Measurements from ENCODE around the gene GSE1.

Gene GSE1

DNA sequence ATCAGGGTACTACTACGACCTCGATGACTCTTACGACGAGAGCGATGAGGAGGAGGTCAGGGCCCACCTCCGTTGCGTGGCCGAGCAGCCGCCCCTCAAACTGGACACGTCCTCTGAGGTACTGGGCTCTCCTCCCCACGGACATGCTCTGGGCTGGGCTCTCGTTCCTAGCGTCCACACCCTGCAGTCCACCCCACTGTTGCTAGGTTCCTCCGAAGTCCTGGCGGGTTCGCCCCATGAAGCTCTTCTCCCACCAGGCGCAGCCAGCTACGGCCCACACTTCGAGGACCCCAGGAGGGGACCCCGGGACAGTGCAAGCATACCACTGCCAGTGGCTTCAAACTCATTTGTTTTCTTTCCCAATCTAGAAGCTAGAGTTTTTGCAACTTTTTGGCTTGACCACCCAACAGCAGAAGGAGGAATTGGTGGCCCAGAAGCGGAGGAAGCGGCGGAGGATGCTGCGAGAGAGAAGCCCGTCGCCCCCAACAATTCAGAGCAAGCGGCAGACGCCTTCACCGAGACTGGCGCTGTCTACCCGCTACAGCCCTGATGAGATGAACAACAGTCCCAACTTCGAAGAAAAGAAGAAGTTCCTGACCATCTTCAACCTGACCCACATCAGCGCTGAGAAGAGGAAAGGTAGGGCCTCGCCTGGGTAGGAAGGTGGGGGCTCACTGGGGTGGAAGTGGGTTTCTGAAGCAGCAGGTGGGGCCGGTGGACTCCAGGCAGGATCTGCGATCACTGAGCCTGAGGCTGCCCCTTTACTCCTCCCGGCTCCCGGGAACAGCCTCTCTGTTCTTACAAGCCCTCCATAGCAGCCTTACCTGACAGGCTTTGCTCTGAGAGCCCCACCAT is 50.1 kb downstream of the GSE1 start:
- DNase-seq = no peak

- DNase-seq = no peak
These were observed 50.8 kb downstream of the GSE1 start for GRCh38 chr16:85663891-85664321.

- DNase-seq = no peak
These were observed 51.7 kb downstream of the GSE1 start for GRCh38 chr16:85664580-85665372.

GRCh38 chr16:85665373-85665740 is 52.2 kb downstream of the GSE1 start:
- DNase-seq = no peak

DNA sequence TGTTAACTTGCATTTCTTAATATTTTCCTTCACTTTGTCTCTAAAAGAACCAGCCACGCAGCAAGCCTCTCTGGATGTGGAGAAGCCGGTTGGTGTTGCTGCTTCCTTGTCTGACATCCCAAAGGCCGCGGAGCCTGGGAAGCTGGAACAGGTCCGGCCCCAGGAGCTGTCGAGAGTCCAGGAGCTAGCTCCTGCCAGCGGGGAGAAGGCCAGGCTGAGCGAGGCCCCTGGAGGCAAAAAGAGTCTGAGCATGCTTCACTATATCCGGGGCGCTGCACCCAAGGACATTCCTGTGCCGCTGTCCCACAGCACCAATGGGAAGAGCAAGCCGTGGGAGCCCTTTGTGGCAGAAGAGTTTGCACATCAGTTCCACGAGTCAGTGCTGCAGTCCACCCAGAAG is 52.8 kb downstream of the GSE1 start:
- no peak for DNase-seq

- DNase-seq = no peak
These were observed 54.1 kb downstream of the GSE1 start for GRCh38 chr16:85667261-85667660.

GRCh38 chr16:85667841-85668413 is 54.8 kb downstream of the GSE1 start:
- no peak for DNase-seq

- DNase-seq = no peak
These were observed 55.7 kb downstream of the GSE1 start for GRCh38 chr16:85668676-85669424.

GRCh38 chr16:85670840-85671239 is 57.7 kb downstream of the GSE1 start:
- DNase-seq = no peak

DNA sequence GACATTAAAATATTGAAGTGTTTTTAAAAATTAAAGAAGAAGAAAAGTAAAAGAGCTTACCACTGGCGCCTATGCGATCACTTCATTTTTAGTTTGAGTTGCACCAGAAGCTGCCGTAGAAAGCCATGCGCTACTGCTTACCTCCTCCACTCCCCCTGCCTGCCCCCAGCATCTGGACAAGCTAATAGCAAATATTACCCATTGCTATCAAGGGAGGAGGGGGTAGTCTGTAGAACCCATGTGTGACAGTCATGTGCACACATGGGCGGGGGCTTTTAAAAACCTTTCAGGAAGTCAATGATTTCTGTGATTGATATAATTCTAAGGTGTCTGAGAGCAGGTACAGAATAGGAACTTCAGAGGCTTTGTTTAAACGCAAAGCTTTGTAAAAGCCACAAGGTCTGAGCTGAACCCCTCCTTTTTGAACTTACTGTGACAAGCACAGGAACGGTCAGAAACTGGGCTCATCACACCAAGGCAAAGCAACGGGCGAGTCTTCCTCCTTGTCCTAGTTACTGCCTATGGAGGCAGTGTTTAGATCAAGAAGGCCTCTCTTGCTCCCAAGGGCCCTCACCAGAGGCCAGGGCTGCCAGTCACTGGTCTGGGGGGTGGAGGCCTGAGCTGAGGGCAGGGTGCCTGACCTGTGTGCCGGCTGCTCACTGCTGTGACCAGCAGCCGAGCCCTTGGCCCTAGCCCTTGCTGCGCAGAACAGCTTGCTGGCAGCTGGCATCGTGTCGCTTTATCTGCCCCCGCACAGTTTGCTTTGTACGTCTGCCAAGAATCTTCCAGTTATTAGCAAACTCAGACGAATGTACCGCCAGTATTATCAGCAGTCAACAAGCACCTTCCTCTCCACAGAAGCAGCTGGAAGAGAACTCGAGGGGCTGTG is 60.7 kb downstream of the GSE1 start:
- DNase-seq = no peak

DNA sequence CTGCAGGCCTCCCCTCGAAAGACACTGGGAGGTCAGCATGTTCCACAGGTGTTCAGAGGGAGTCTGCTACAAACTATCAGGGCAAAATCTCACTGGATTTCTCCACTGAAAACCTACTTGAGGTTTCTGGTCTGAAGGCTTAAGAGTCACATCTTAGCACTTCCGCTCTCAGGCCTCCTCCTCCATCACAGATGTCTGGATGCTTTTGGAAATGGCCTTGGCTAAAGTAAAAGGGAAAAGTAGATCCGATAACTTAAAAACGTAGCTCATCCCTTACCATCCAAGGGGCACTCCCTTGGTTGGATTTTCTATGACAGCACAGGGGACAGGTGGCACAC is 61.3 kb downstream of the GSE1 start:
- no peak for DNase-seq

DNA sequence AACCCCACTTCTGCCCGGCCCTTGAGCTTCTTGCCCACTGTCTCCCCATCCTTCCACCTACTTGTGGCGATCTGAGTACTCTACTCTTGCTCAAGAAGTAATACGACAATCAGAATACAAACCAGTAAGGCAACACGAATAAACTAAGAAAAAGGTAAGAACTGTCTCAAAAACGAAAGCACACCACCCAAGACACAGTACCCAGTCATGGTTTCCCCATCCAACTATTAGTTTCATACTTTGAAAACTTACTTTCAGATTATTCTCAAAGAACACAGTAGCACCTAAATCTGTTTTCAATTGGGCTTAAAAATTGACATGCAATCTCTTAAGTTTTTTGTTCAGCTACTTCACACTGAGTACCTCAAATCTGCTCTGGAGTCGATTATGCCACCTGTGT is 61.7 kb downstream of the GSE1 start:
- DNase-seq = no peak

- no peak for DNase-seq
These were observed 62.2 kb downstream of the GSE1 start for GRCh38 chr16:85675251-85675874.

DNA sequence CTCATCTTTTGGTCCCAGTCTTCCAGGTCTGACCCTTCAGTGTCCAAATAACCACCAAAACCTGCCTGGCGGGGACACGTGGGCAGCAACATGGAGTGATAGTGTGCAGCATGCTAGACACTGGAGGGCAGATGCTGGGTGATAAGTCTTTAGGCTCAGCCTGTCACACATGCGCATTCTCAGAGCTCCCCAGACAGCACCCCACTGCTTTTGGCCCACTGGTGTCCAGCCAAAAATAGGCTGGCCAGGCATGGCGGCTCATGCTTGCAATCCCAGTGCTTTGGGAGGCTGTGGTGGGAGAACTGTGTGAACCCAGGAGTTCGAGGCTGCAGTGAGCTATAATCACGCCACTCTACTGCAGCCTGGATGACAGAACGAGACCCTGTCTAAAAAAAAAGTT is 63.3 kb downstream of the GSE1 start:
- no peak for DNase-seq

GRCh38 chr16:85677383-85677967 is 64.4 kb downstream of the GSE1 start:
- DNase-seq = no peak

DNA sequence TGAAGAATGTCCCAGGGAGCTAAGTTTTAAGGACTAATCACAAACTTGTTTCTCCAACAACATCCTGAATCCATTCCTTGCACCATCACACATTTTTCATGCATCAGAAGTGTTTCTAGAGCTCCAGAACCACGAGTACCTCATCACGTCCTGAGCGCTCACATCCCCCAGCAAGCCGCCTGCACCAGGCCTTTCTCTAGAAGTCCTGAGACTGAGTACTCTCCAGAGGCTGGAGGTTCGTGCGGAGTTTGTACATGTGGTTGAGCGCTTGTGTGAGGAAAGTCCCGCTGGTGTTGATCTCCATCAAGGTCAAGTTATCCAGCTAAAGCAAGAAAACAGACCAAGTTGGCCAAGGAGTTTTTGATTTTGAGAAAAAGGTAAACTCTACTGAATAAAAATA is 64.9 kb downstream of the GSE1 start:
- DNase-seq = no peak

DNA sequence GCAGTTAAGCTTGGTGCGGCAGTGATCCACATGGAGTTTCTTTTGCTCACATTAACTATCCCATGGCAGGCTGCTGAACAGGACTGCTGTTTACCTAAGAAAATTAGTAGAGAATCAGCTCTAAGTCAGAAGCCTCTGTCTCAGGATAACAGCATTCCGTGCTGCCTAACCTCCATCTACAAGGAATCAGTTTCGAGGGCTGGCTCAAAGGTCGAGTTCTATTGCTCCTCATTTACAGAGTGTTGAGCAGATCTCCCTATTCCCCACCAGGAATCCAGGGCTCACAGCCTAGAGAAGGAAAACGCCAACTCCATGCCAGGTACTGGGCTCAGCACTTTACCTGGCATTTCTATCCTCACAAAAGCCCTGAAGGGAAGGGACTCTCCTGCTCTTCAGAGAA is 65.7 kb downstream of the GSE1 start:
- DNase-seq = no peak

DNA sequence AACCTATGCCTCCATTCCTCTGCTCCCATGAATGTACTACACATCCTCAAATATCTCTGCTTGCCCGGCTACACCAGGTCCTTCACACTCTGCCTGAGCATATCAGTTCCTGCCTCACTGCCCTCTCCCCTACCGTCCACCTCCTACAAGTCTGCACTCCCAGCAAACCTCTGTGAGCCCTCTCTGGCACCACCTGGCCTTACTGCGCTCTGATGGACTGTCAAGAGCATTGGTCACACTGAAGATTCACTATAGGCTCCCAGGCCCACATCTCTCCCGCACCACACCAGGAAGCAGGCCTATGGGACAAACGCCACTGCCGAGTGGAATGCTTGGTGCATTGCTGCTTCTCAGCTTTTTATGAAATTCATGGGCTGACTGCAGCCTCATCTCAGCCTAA is 66.7 kb downstream of the GSE1 start:
- DNase-seq = no peak

DNA sequence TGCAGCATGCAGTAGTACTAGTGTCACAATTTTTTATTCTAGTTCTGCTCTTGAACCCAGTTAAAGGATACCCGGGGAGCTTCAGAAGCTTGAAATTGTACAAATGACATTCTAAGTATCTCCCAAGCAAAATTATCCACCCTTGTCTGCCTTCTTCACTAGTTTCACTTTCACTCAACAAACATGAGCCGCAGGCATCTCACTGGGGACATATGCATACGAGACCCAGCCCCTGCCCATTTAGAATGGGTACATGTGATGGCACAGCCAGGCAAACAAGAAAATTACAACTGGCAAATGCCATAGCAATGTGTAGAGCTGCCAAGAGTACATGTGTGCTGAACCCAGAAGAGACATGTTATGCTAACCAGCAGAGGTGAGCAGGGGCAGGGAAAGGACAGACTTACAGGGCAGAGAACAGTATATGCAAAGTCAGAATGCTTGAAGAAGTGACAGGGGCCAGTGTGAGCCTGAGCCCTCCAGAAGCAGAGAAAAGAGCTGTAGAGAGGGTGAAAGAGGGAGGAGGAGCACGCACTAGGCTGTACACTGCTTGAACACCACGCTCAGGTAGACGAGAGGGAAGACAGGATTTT is 67.3 kb downstream of the GSE1 start:
- DNase-seq = no peak

DNA sequence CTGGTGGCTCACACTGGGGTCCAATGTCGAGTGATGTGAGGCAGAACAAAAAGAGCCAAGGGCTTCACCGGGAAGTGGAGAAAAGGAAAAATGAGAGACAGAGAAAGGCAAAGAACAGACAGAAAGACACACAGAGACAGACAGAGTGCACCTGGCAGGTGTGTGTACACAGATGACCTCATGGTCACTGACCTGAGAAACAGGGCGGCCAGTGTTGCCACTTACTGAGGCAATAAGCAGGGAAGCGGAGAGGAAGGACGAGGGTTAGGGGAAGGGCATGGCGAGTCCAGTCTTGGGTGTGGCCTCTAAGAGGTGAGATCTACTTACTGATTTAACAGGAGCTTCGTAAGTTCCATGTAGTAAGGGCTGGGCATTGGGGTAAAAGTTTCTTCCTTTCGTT is 68.1 kb downstream of the GSE1 start:
- DNase-seq = no peak

GRCh38 chr16:85682516-85682915 is 69.4 kb downstream of the GSE1 start:
- DNase-seq = no peak
